K562 (cell line): ENCODE measurements around the gene EEF2. TPM values are rescaled to one million over a fixed set of nuclear protein-coding genes. Genes with fewer than 3 reads are reported as not detected.
A peak's percentile ranks its signal among the peaks of the same experiment; 100 is the strongest.

Source experiments
- ATAC-seq: fragments of 200-7000 bp; cut with Tn5 transposase; 3 replicates; pipeline ENCODE4 v1.9.1; 2020; ENCODE audit warnings: moderate library complexity
- BruUV-seq: library from RNA; stranded (reverse); fragments of 400-500 nt; replicated peaks from 2 replicates; lab custom pipeline; 2021; lab: Mats Ljungman, UMichigan
- CTCF ChIA-PET: fragments of 300-600 bp; formaldehyde crosslinking; extraction: SDS; loops from one replicate; lab custom pipeline; 2021; ENCODE audit warnings: low intra/inter-chr PET ratio; lab: Yijun Ruan, JAX
- POLR2A ChIA-PET: fragments of 300-600, 350-650 bp; sonication (Branson Sonifier 250); formaldehyde crosslinking; extraction: SDS; loops from one replicate; lab custom pipeline; 2021; ENCODE audit warnings: antibody characterized with exemption, inconsistent platforms; lab: Yijun Ruan, JAX
- DNase-seq, 4 experiments: peaks; one replicate each; pipeline versions ENCODE4 v3.0.0 to v3.0.0-alpha.2; 2011 to 2018; ENCODE audit warnings: low spot score in 3 of 4, mixed read lengths in 3 of 4; ENCODE audit errors: extremely low read depth in 1 of 4
- FAIRE-seq: peaks from 2 replicates; lab custom pipeline; 2011; peaks lifted over from hg19 to GRCh38; lab: Jason Lieb, UNC
- H2AFZ ChIP-seq: 2 replicates; pipeline ENCODE4 v1.6.0; 2011; ENCODE audit warnings: low read depth, low read length, control low read depth, inconsistent platforms
- H3K27ac ChIP-seq: fragments of 200-600 bp; 3 replicates; pipeline ENCODE4 v1.8.0; 2011; ENCODE audit warnings: low read depth, mild to moderate bottlenecking, control low read depth, inconsistent platforms, low read length, moderate library complexity, mixed read lengths; ENCODE audit errors: extremely low read depth
- H3K27me3 ChIP-seq, 2 experiments: fragments of 300-600 bp in 1 of 2; 2 replicates in 1 of 2; 3 replicates in 1 of 2; pipeline versions ENCODE4 v1.6.0 to v1.8.0; 2011; ENCODE audit warnings: inconsistent platforms in 2 of 2, low read length in 2 of 2, mild to moderate bottlenecking in 1 of 2, mixed read lengths in 1 of 2, moderate library complexity in 1 of 2; ENCODE audit not compliant: control insufficient read depth in 2 of 2, insufficient read depth in 2 of 2
- H3K36me3 ChIP-seq: fragments of 300-600 bp; 3 replicates; pipeline ENCODE4 v1.8.0; 2011; ENCODE audit warnings: mild to moderate bottlenecking, low read length, inconsistent platforms; ENCODE audit not compliant: control insufficient read depth, insufficient read depth
- H3K4me1 ChIP-seq, 2 experiments: fragments of 200-600 bp in 1 of 2; replicated peaks in 1 of 2; 2 replicates in 1 of 2; 3 replicates in 1 of 2; pipeline versions ENCODE4 v1.5.1 to v1.8.0; 2011; ENCODE audit warnings: inconsistent platforms in 2 of 2, low read length in 2 of 2, mild to moderate bottlenecking in 1 of 2, mixed read lengths in 1 of 2, moderate library complexity in 1 of 2; ENCODE audit not compliant: control insufficient read depth in 2 of 2, insufficient read depth in 2 of 2
- H3K4me2 ChIP-seq: 2 replicates; pipeline ENCODE4 v1.6.1; 2011; ENCODE audit warnings: low read length, control low read depth, inconsistent platforms, mixed read lengths; ENCODE audit not compliant: insufficient read depth
- H3K4me3 ChIP-seq: fragments of 200-600 bp; sonication (generic), shearing (Covaris generic); 2 replicates; pipeline ENCODE4 v1.5.1; 2016; ENCODE audit warnings: control low read depth, inconsistent platforms
- H3K79me2 ChIP-seq: fragments of 200-600 bp; 3 replicates; pipeline ENCODE4 v1.8.0; 2011; ENCODE audit warnings: low read length, inconsistent platforms; ENCODE audit not compliant: control insufficient read depth, insufficient read depth
- H3K9ac ChIP-seq, 2 experiments: 2 replicates each; pipeline versions ENCODE4 v1.6.0 to v1.6.1; 2011; ENCODE audit warnings: low read depth in 2 of 2, low read length in 2 of 2, control low read depth in 1 of 2, inconsistent platforms in 1 of 2, mild to moderate bottlenecking in 1 of 2, mixed read lengths in 1 of 2; ENCODE audit not compliant: insufficient read depth in 1 of 2
- H3K9me1 ChIP-seq: one replicate; pipeline ENCODE4 v1.6.0; 2011; ENCODE audit warnings: inconsistent platforms, mild to moderate bottlenecking, low read length, moderate library complexity; ENCODE audit not compliant: control insufficient read depth, insufficient read depth
- H3K9me3 ChIP-seq: replicated peaks from 2 replicates; pipeline ENCODE4 v1.5.1; 2011; ENCODE audit warnings: low read depth, low read length, inconsistent platforms; ENCODE audit not compliant: control insufficient read depth, insufficient read depth
- H4K20me1 ChIP-seq: replicated peaks from 2 replicates; pipeline ENCODE4 v1.6.1; 2011; ENCODE audit warnings: low read length, inconsistent platforms, mixed read lengths; ENCODE audit not compliant: control insufficient read depth, insufficient read depth
- BRD4 ChIP-seq: fragments of 200-600 bp; sonication (generic); IDR thresholded peaks from 2 replicates; pipeline ENCODE4 v1.6.1; 2017; ENCODE audit warnings: inconsistent platforms
- CBX3 ChIP-seq, 2 experiments: IDR thresholded peaks; 1 replicate in 1 of 2; 2 replicates in 1 of 2; pipeline ENCODE4 v1.6.1; 2012; ENCODE audit warnings: inconsistent platforms in 2 of 2, low read length in 2 of 2, borderline replicate concordance in 1 of 2, control low read depth in 1 of 2
- CREB1 ChIP-seq, 2 experiments: sonication (generic) in 1 of 2; formaldehyde crosslinking in 1 of 2; IDR thresholded peaks; 2 replicates each; pipeline versions ENCODE4 v1.6.1 to v1.8.0; 2012 to 2022; ENCODE audit warnings: inconsistent platforms in 1 of 2, mild to moderate bottlenecking in 1 of 2, missing genetic modification reagents in 1 of 2, moderate library complexity in 1 of 2
- KHSRP ChIP-seq: fragments of 450-650 bp; IDR thresholded peaks from 2 replicates; pipeline ENCODE4 v1.6.1; 2017
- POLR3G ChIP-seq: IDR thresholded peaks from 2 replicates; pipeline ENCODE4 v1.6.1; 2011; ENCODE audit not compliant: insufficient read length, insufficient replicate concordance; ENCODE audit errors: extremely low read depth
- ZC3H11A ChIP-seq: IDR thresholded peaks from 2 replicates; pipeline ENCODE4 v1.6.1; 2012; ENCODE audit warnings: low read depth, low read length, improper control_type of control experiment
- ZNF644 ChIP-seq: fragments of 200-800 bp; sonication (Bioruptor generic); IDR thresholded peaks from 2 replicates; pipeline ENCODE4 v1.6.1; 2016; ENCODE audit warnings: low read depth, missing genetic modification characterization, missing compliant biosample characterization
- WGBS: fragments of 100-300 bp; shearing (Covaris generic); methylation state at CpG from one replicate; pipeline ENCODE4 v1.1.6; 2016; ENCODE audit warnings: low coverage, mixed read lengths; ENCODE audit not compliant: insufficient coverage; ENCODE audit errors: missing lambda C conversion rate; 5-methylcytosine and 5-hydroxymethylcytosine counted together
- in situ Hi-C: fragments of 300-500 bp; cut with MboI; formaldehyde crosslinking; loops from 4 replicates; pipeline ENCODE4 v1.15.0; 2018; ENCODE audit warnings: inconsistent platforms, mixed read lengths
- intact Hi-C: fragments of 100-400 bp; cut with micrococcal nuclease; formaldehyde crosslinking; loops from 2 replicates; pipeline ENCODE4 v1.14.2; 2022
- polyA plus RNA-seq, 8 experiments: library from polyadenylated mRNA; depleted of rRNA in 4 of 8; stranded (reverse) in 5 of 8; unstranded in 3 of 8; fragments of >200 nt; fragmentation: Nextera tagmentation in 2 of 8; fragmentation: Illumina TruSeq in 1 of 8; extraction: Ambion mirVana in 2 of 8; extraction: Trizol in 1 of 8; gene quantifications; 2 replicates each; pipeline versions ENCODE4 v1.2.1 to v1.2.3, GENCODE V29; 2011 to 2014; ENCODE audit warnings: inconsistent platforms in 1 of 8, missing spikeins in 1 of 8
- total RNA-seq, 7 experiments: library from RNA; depleted of rRNA in 6 of 7; stranded (reverse); fragments of >200 nt in 6 of 7; fragmentation: Illumina TruSeq in 2 of 7; extraction: Trizol in 2 of 7; gene quantifications; 2 replicates each; pipeline versions ENCODE4 v1.2.1 to v1.2.3, GENCODE V29; 2011 to 2021; ENCODE audit warnings: low replicate concordance in 1 of 7
- TF ChIP-seq, protein P1 (sequence below), 2 experiments: fragments of 200-800 bp in 1 of 2; sonication (Bioruptor generic) in 1 of 2; sonication (generic) in 1 of 2; formaldehyde crosslinking in 1 of 2; IDR thresholded peaks in 1 of 2; conservative IDR thresholded peaks in 1 of 2; 2 replicates each; pipeline versions ENCODE4 v1.5.0 to v1.6.1; 2016 to 2020; ENCODE audit warnings: missing compliant biosample characterization in 1 of 2, missing genetic modification characterization in 1 of 2, missing genetic modification reagents in 1 of 2
- TF ChIP-seq, protein P2 (sequence below): fragments of 250-450 bp; sonication (Bioruptor Pico); IDR thresholded peaks from 2 replicates; pipeline ENCODE4 v1.4.0; 2020
- TF ChIP-seq, protein P3 (sequence below): fragments of 250-450 bp; sonication (Bioruptor Pico); IDR thresholded peaks from 2 replicates; pipeline ENCODE4 v1.5.0; 2021

Gene EEF2
- total and polyA plus RNA-seq, 9 of the 15 experiments (the other 6 are each of a cell fraction or from before 2014, with no cell fraction given), result 372 to 3,003 (median 1,453) TPM

- DNase-seq (peak; percentile 98 to 100 (median 100)), ATAC-seq (peak; percentile 96), FAIRE-seq (peak; percentile 86)
- H3K9me3 ChIP-seq, result no peaks in the 10 kb centered on the region
- intact Hi-C loops (loop anchor here (2.0 to 5.0 kb wide), 2 partner anchors 36 to 60 kb away; partner anchors contain the start of genes DAPK3 and ZBTB7A), in situ Hi-C loops (no loop called here)
- peak within 1 kb of the TSS; percentile 90 for H3K4me3 ChIP-seq
- no peaks in the 10 kb centered on the region for H3K27me3 ChIP-seq
- H3K4me2 ChIP-seq, result peak within 1 kb of the TSS; percentile 96
- peak within 1 kb of the TSS; percentile 79 to 94 for H3K9ac ChIP-seq
- WGBS, result 1% methylated on average over 48 of the region's 91 CpGs
- H3K9me1 ChIP-seq, result no peaks in the 10 kb centered on the region
- H3K79me2 ChIP-seq, result peaks cover 42% of the 10 kb centered on the region
- H3K4me1 ChIP-seq, result peaks cover 22 to 56% of the 10 kb centered on the region in 2 experiments; a peak in 4 of 5 replicates
- H2AFZ ChIP-seq, result peak within 1 kb of the TSS; percentile 100
- ChIA-PET POLR2A (interaction anchor here (0.6 to 2.7 kb wide), 8 partner anchors 10 to 227 kb away, joined by 3 to 12 read pairs (median 4); partner anchors contain the start of gene EEF2), CTCF (interaction anchor here (0.7 kb wide), 1 partner anchor 155 kb away, joined by 3 read pairs; no protein-coding TSS in a partner anchor)
- H4K20me1 ChIP-seq, result peaks cover 20% of the 10 kb centered on the region
- H3K27ac ChIP-seq, result peak within 1 kb of the TSS; percentile 84
- BruUV-seq, result TSS peak; percentile 94
- peaks cover 16% of the 10 kb centered on the region; the same call in 1 of the 3 replicates for H3K36me3 ChIP-seq
- TF ChIP-seq KHSRP (no peak), ZNF644 (no peak), BRD4 (no peak), CBX3 (IDR thresholded peaks at IDR 0.05; ENCODE audit: borderline replicate concordance in 1 of 2, low read length in 2 of 2) (peak in 1 of 2 experiments; percentile 19; a peak in 1 of 3 replicates), POLR3G (no peak), CREB1 (IDR thresholded peaks at IDR 0.05) (peak; percentile 51), CREB1 (CRISPR knock-in tag; IDR thresholded peaks at IDR 0.05) (no peak; the same call in 1 of the 2 replicates), ZC3H11A (no peak)
- TF ChIP-seq, protein P1, sequence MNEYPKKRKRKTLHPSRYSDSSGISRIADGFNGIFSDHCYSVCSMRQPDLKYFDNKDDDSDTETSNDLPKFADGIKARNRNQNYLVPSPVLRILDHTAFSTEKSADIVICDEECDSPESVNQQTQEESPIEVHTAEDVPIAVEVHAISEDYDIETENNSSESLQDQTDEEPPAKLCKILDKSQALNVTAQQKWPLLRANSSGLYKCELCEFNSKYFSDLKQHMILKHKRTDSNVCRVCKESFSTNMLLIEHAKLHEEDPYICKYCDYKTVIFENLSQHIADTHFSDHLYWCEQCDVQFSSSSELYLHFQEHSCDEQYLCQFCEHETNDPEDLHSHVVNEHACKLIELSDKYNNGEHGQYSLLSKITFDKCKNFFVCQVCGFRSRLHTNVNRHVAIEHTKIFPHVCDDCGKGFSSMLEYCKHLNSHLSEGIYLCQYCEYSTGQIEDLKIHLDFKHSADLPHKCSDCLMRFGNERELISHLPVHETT (CRISPR knock-in tag; conservative IDR thresholded peaks at IDR 0.05 in 1 of 2, IDR thresholded peaks at IDR 0.05 in 1 of 2), result peak in 1 of 2 experiments; percentile 38; a peak in 1 of 4 replicates
- TF ChIP-seq, protein P2, sequence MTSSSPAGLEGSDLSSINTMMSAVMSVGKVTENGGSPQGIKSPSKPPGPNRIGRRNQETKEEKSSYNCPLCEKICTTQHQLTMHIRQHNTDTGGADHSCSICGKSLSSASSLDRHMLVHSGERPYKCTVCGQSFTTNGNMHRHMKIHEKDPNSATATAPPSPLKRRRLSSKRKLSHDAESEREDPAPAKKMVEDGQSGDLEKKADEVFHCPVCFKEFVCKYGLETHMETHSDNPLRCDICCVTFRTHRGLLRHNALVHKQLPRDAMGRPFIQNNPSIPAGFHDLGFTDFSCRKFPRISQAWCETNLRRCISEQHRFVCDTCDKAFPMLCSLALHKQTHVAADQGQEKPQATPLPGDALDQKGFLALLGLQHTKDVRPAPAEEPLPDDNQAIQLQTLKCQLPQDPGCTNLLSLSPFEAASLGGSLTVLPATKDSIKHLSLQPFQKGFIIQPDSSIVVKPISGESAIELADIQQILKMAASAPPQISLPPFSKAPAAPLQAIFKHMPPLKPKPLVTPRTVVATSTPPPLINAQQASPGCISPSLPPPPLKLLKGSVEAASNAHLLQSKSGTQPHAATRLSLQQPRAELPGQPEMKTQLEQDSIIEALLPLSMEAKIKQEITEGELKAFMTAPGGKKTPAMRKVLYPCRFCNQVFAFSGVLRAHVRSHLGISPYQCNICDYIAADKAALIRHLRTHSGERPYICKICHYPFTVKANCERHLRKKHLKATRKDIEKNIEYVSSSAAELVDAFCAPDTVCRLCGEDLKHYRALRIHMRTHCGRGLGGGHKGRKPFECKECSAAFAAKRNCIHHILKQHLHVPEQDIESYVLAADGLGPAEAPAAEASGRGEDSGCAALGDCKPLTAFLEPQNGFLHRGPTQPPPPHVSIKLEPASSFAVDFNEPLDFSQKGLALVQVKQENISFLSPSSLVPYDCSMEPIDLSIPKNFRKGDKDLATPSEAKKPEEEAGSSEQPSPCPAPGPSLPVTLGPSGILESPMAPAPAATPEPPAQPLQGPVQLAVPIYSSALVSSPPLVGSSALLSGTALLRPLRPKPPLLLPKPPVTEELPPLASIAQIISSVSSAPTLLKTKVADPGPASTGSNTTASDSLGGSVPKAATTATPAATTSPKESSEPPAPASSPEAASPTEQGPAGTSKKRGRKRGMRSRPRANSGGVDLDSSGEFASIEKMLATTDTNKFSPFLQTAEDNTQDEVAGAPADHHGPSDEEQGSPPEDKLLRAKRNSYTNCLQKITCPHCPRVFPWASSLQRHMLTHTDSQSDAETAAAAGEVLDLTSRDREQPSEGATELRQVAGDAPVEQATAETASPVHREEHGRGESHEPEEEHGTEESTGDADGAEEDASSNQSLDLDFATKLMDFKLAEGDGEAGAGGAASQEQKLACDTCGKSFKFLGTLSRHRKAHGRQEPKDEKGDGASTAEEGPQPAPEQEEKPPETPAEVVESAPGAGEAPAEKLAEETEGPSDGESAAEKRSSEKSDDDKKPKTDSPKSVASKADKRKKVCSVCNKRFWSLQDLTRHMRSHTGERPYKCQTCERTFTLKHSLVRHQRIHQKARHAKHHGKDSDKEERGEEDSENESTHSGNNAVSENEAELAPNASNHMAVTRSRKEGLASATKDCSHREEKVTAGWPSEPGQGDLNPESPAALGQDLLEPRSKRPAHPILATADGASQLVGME (CRISPR knock-in tag), result peak; percentile 67; the same call in 1 of the 2 replicates
- TF ChIP-seq, protein P3, sequence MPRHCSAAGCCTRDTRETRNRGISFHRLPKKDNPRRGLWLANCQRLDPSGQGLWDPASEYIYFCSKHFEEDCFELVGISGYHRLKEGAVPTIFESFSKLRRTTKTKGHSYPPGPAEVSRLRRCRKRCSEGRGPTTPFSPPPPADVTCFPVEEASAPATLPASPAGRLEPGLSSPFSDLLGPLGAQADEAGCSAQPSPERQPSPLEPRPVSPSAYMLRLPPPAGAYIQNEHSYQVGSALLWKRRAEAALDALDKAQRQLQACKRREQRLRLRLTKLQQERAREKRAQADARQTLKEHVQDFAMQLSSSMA, result peak; percentile 85
These were observed 22.0 kb upstream of the EEF2 start, which contains the start of gene PIAS4 for GRCh38 chr19:4007021-4007835. PIAS4 (plus strand) TSS chr19:4007736; CDS start chr19:4007761, 25 bp downstream.
